Measurements from ENCODE around the gene APOL6. TPM values are rescaled to one million over a fixed set of nuclear protein-coding genes. Genes with fewer than 3 reads are reported as not detected.
A peak's percentile ranks its signal among the peaks of the same experiment; 100 is the strongest.

The APOL6 gene
- total RNA-seq, 1 experiment from 2014 or later, result 7.2 TPM

DNA sequence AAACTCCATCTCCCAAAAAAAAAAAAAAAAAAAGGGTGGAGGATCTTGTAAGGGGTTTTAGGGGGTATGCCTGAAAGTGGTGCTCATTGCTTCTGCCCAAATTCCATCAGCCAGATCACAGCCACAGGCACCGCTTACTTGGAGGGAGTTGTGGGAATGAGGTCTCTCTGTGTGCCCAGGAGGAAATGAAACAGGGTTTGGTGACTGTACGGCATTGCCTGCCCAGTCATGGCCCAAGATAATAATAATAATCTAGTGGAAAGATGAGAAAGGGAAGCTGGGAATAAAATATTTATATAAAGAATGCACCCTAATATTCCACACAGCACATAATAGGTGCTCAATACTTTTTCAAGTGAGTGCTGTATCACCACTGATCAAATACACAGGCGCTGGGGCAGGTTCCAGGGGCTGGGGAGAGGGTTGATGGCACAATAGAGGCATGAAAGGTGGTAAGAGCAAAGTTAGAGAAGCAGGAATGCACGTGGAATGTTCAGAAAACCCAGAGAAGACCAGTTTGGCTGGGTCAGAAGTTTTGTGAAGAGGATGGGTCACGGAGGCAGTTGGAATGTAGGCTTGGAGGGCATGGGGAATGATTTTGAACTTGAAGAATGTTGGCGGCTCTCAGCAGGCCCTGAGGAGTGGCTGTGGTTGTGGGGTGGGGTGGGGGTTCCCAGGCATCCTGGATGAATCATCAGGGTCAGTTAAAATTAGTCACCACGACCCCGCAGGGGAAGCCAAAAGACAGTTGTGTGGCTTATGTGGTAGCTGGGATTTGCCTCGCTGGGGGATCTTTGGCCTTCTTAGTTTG is 18.6 kb upstream of the APOL6 start:
- TSS peak; percentile 90 for BruUV-seq (replicated peaks)
- ChIA-PET POLR2A (interaction anchor here (0.8 to 1.0 kb wide), 4 partner anchors 10 to 286 kb away, joined by 3 to 4 read pairs (median 4); partner anchors contain the start of gene APOL6), CTCF (interaction anchor here (0.8 to 2.7 kb wide), 9 partner anchors 14 to 496 kb away, joined by 3 to 9 read pairs (median 3); partner anchors contain the start of gene APOL6)
- Mint-ChIP-seq H3K27ac (ENCODE audit: low read depth, unreplicated experiment) (peak overlapping the region; percentile 96), H3K4me3 (ENCODE audit: unreplicated experiment) (peak overlapping the region; percentile 59), H3K4me1 (ENCODE audit: insufficient read depth, unreplicated experiment) (peaks cover 38% of the 10 kb centered on the region), H3K36me3 (ENCODE audit: insufficient read depth, unreplicated experiment) (no peaks in the 10 kb centered on the region), H3K9me3 (ENCODE audit: unreplicated experiment) (no peaks in the 10 kb centered on the region), H3K27me3 (ENCODE audit: insufficient read depth, unreplicated experiment) (no peaks in the 10 kb centered on the region)
- TF ChIP-seq, protein P1, sequence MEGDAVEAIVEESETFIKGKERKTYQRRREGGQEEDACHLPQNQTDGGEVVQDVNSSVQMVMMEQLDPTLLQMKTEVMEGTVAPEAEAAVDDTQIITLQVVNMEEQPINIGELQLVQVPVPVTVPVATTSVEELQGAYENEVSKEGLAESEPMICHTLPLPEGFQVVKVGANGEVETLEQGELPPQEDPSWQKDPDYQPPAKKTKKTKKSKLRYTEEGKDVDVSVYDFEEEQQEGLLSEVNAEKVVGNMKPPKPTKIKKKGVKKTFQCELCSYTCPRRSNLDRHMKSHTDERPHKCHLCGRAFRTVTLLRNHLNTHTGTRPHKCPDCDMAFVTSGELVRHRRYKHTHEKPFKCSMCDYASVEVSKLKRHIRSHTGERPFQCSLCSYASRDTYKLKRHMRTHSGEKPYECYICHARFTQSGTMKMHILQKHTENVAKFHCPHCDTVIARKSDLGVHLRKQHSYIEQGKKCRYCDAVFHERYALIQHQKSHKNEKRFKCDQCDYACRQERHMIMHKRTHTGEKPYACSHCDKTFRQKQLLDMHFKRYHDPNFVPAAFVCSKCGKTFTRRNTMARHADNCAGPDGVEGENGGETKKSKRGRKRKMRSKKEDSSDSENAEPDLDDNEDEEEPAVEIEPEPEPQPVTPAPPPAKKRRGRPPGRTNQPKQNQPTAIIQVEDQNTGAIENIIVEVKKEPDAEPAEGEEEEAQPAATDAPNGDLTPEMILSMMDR (IDR thresholded peaks at IDR 0.05; ENCODE audit: unreplicated experiment), result no peak
- DNase-seq (ENCODE audit: unreplicated experiment), result peak; percentile 96
- intact Hi-C loops (cut with micrococcal nuclease), result loop anchor here (5.0 to 10.0 kb wide), 3 partner anchors 115 to 438 kb away; no protein-coding TSS in a partner anchor

DNA sequence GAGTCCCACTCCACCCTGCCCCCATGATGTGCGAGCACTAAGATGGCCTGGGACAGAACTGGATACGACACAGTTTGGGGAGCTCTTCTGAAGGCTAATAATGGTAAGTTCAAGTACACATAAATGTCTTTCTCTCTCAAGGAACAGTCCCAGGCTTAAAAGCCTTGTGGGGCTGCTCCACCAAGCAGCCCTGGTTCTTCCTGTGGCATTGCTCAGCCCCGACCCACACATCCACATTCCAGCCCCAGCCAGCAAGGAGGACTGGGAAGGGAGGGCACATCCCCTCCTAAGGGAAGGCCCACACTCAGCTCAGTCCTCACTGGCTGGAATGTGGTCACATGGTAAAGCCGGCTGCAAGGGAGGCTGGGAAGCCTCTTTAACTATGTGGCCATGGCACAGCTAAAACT is 17.9 kb upstream of the APOL6 start:
- ChIA-PET CTCF (interaction anchor here (0.6 to 2.7 kb wide), 9 partner anchors 9 to 494 kb away, joined by 3 to 9 read pairs (median 4); partner anchors contain the start of gene APOL6), POLR2A (interaction anchor here (0.8 to 0.9 kb wide), 3 partner anchors 9 to 206 kb away, joined by 3 to 4 read pairs (median 3); partner anchors contain the start of gene APOL6)
- intact Hi-C loops (cut with micrococcal nuclease), result loop anchor here (5.0 kb wide), 1 partner anchor 132 kb away; no protein-coding TSS in a partner anchor
- Mint-ChIP-seq H3K27ac (ENCODE audit: low read depth, unreplicated experiment) (peak overlapping the region; percentile 96), H3K36me3 (ENCODE audit: insufficient read depth, unreplicated experiment) (no peaks in the 10 kb centered on the region), H3K4me3 (ENCODE audit: unreplicated experiment) (peak overlapping the region; percentile 59), H3K4me1 (ENCODE audit: insufficient read depth, unreplicated experiment) (peaks cover 38% of the 10 kb centered on the region), H3K9me3 (ENCODE audit: unreplicated experiment) (no peaks in the 10 kb centered on the region), H3K27me3 (ENCODE audit: insufficient read depth, unreplicated experiment) (no peaks in the 10 kb centered on the region)
- TF ChIP-seq, protein P1 (IDR thresholded peaks at IDR 0.05; ENCODE audit: unreplicated experiment), result no peak
- BruUV-seq (replicated peaks), result no TSS peak
- DNase-seq (ENCODE audit: unreplicated experiment), result peak; percentile 43

DNA sequence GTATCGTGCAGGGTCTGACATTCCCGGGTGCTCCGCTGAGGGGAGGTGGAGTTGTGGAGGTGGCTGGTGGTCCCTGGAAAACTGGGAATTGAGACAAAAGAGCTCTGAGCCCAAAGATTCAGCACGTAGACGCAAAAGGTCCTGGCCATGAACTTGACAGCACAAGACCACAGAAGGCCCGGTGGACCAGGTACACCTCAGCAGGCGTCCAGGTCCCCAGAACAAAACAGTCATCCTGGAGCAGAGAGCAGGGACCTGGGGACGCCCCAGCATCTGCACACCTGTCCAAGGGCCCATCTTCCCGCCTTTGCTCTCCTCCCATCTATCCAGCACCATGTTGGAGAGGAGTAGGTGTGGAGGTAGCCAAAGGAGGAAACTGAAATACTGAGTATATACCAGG is 17.4 kb upstream of the APOL6 start:
- CTCF ChIA-PET, result interaction anchor here (0.6 to 2.7 kb wide), 12 partner anchors 9 to 494 kb away, joined by 3 to 9 read pairs (median 3); partner anchors contain the start of gene APOL6
- no peak overlapping the region for H3K4me3 Mint-ChIP-seq (ENCODE audit: unreplicated experiment)
- no peak overlapping the region for H3K27ac Mint-ChIP-seq (ENCODE audit: low read depth, unreplicated experiment)

More for the DNA sequence above, 17.4 kb upstream of the APOL6 start:
- DNase-seq (ENCODE audit: unreplicated experiment), result no peak
- no peaks in the 10 kb centered on the region for H3K36me3 Mint-ChIP-seq (ENCODE audit: insufficient read depth, unreplicated experiment)
- BruUV-seq (replicated peaks), result no TSS peak
- H3K9me3 Mint-ChIP-seq (ENCODE audit: unreplicated experiment), result no peaks in the 10 kb centered on the region
- POLR2A ChIA-PET, result interaction anchor here (0.8 to 0.9 kb wide), 2 partner anchors 8 to 18 kb away, joined by 3 to 4 read pairs; partner anchors contain the start of gene APOL6
- intact Hi-C loops (cut with micrococcal nuclease), result loop anchor here (5.0 kb wide), 1 partner anchor 131 kb away; no protein-coding TSS in a partner anchor
- peaks cover 38% of the 10 kb centered on the region for H3K4me1 Mint-ChIP-seq (ENCODE audit: insufficient read depth, unreplicated experiment)
- TF ChIP-seq, protein P1 (IDR thresholded peaks at IDR 0.05; ENCODE audit: unreplicated experiment), result no peak
- no peaks in the 10 kb centered on the region for H3K27me3 Mint-ChIP-seq (ENCODE audit: insufficient read depth, unreplicated experiment)

Data from MCF 10A (cell line).